Astrocyte (in vitro differentiated cells and primary cell): ENCODE measurements around the gene GPC5. TPM values are rescaled to one million over a fixed set of nuclear protein-coding genes. Genes with fewer than 3 reads are reported as not detected.

Source experiments
- DNase-seq: peaks from one replicate; pipeline ENCODE4 v3.0.0-alpha.2; 2010; ENCODE audit warnings: low read depth
- FAIRE-seq: peaks from 2 replicates; lab custom pipeline; 2011; peaks lifted over from hg19 to GRCh38; lab: Jason Lieb, UNC
- H2AFZ ChIP-seq: 2 replicates; pipeline ENCODE4 v1.6.0; 2012; ENCODE audit warnings: low read depth, low read length, inconsistent platforms
- H3K27ac ChIP-seq: 2 replicates; pipeline ENCODE4 v1.5.1; 2011; ENCODE audit warnings: low read depth, low read length, inconsistent platforms
- H3K27me3 ChIP-seq: 2 replicates; pipeline ENCODE4 v1.6.0; 2011; ENCODE audit warnings: low read length, inconsistent platforms; ENCODE audit not compliant: insufficient read depth
- H3K36me3 ChIP-seq: 2 replicates; pipeline ENCODE4 v1.5.1; 2011; ENCODE audit warnings: low read length, inconsistent platforms; ENCODE audit not compliant: insufficient read depth
- H3K4me1 ChIP-seq: 2 replicates; pipeline ENCODE4 v1.5.1; 2011; ENCODE audit warnings: low read length, inconsistent platforms; ENCODE audit not compliant: insufficient read depth
- H3K4me2 ChIP-seq: 2 replicates; pipeline ENCODE4 v1.6.0; 2012; ENCODE audit warnings: low read length, inconsistent platforms
- H3K4me3 ChIP-seq: 2 replicates; pipeline ENCODE4 v1.5.1; 2011; ENCODE audit warnings: low read depth, mild to moderate bottlenecking, low read length, inconsistent platforms; ENCODE audit not compliant: insufficient read depth
- H3K79me2 ChIP-seq: 2 replicates; pipeline ENCODE4 v1.6.0; 2012; ENCODE audit warnings: mild to moderate bottlenecking, low read length, inconsistent platforms; ENCODE audit not compliant: insufficient read depth
- H3K9ac ChIP-seq: 2 replicates; pipeline ENCODE4 v1.6.0; 2012; ENCODE audit warnings: mild to moderate bottlenecking, low read length, inconsistent platforms
- H3K9me3 ChIP-seq: 2 replicates; pipeline ENCODE4 v1.5.1; 2012; ENCODE audit warnings: low read depth, mild to moderate bottlenecking, low read length, inconsistent platforms; ENCODE audit not compliant: insufficient read depth
- H4K20me1 ChIP-seq: 2 replicates; pipeline ENCODE4 v1.6.0; 2012; ENCODE audit warnings: low read length, inconsistent platforms; ENCODE audit not compliant: insufficient read depth
- H3K27ac Mint-ChIP-seq: one replicate; pipeline ENCODE4 v1.8.0; 2021; ENCODE audit warnings: mild to moderate bottlenecking, mixed read lengths; ENCODE audit not compliant: unreplicated experiment
- H3K27me3 Mint-ChIP-seq: one replicate; pipeline ENCODE4 v1.8.0; 2021; ENCODE audit warnings: low read depth, mixed read lengths; ENCODE audit not compliant: unreplicated experiment
- H3K36me3 Mint-ChIP-seq: one replicate; pipeline ENCODE4 v1.8.0; 2021; ENCODE audit warnings: low read depth, mixed read lengths; ENCODE audit not compliant: unreplicated experiment
- H3K4me1 Mint-ChIP-seq: one replicate; pipeline ENCODE4 v1.8.0; 2021; ENCODE audit warnings: low read depth, mixed read lengths; ENCODE audit not compliant: unreplicated experiment
- H3K4me3 Mint-ChIP-seq: one replicate; pipeline ENCODE4 v1.8.0; 2021; ENCODE audit warnings: mild to moderate bottlenecking, moderate library complexity, mixed read lengths; ENCODE audit not compliant: unreplicated experiment
- H3K9me3 Mint-ChIP-seq: one replicate; pipeline ENCODE4 v1.8.0; 2021; ENCODE audit warnings: mild to moderate bottlenecking, mixed read lengths; ENCODE audit not compliant: unreplicated experiment
- EZH2 ChIP-seq: IDR thresholded peaks from 2 replicates; pipeline ENCODE4 v1.6.1; 2012; ENCODE audit warnings: mild to moderate bottlenecking, low read length, inconsistent platforms; ENCODE audit not compliant: insufficient read depth
- total RNA-seq: library from RNA; stranded (reverse); gene quantifications from 2 replicates; pipeline ENCODE4 v1.2.1, GENCODE V29; 2021
- TF ChIP-seq, protein P1 (sequence below): IDR thresholded peaks from 2 replicates; pipeline ENCODE4 v1.5.1; 2011; ENCODE audit warnings: low read depth, mild to moderate bottlenecking, inconsistent platforms, low read length, moderate library complexity; ENCODE audit not compliant: insufficient read depth

Gene GPC5
- total RNA-seq, 1 donor from 2014 or later, result 1.1 TPM

DNA sequence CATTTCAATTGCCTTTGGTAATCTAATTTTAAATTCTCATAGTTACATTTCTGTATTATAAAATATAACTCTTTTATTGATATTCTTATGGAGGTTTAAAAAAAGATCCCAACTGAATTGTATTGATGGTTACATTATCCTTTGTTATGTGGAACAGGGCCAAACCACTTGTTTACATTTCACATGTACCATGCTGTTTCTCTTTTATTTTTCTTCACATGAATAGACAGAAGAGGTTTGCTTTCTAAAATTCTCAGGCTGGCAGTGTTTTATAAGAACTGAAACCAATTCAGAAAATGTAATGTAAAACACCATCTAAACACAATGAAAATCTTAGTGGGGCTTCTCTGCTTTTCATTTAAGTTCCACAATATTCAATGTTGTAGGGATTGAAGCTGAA is 122.5 kb downstream of the GPC5 start:
- no peak overlapping the region for H2AFZ ChIP-seq
- no peak overlapping the region for H3K4me2 ChIP-seq
- no peak overlapping the region for H3K27ac Mint-ChIP-seq
- no peaks in the 10 kb centered on the region for H3K4me1 ChIP-seq
- H3K79me2 ChIP-seq, result no peaks in the 10 kb centered on the region
- no peaks in the 10 kb centered on the region for H3K36me3 Mint-ChIP-seq
- no peak for TF ChIP-seq EZH2
- TF ChIP-seq, protein P1, sequence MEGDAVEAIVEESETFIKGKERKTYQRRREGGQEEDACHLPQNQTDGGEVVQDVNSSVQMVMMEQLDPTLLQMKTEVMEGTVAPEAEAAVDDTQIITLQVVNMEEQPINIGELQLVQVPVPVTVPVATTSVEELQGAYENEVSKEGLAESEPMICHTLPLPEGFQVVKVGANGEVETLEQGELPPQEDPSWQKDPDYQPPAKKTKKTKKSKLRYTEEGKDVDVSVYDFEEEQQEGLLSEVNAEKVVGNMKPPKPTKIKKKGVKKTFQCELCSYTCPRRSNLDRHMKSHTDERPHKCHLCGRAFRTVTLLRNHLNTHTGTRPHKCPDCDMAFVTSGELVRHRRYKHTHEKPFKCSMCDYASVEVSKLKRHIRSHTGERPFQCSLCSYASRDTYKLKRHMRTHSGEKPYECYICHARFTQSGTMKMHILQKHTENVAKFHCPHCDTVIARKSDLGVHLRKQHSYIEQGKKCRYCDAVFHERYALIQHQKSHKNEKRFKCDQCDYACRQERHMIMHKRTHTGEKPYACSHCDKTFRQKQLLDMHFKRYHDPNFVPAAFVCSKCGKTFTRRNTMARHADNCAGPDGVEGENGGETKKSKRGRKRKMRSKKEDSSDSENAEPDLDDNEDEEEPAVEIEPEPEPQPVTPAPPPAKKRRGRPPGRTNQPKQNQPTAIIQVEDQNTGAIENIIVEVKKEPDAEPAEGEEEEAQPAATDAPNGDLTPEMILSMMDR, result no peak
- no peaks in the 10 kb centered on the region for H3K4me1 Mint-ChIP-seq
- no peaks in the 10 kb centered on the region for H3K27me3 Mint-ChIP-seq
- H3K27me3 ChIP-seq, result no peaks in the 10 kb centered on the region
- DNase-seq, result no peak
- H3K9ac ChIP-seq, result no peak overlapping the region
- H3K4me3 ChIP-seq, result no peak overlapping the region
- no peaks in the 10 kb centered on the region for H4K20me1 ChIP-seq
- no peaks in the 10 kb centered on the region for H3K9me3 ChIP-seq
- no peak overlapping the region for H3K27ac ChIP-seq
- H3K36me3 ChIP-seq, result no peaks in the 10 kb centered on the region
- H3K4me3 Mint-ChIP-seq, result no peak overlapping the region
- no peak for FAIRE-seq
- H3K9me3 Mint-ChIP-seq, result peaks cover 6% of the 10 kb centered on the region

DNA sequence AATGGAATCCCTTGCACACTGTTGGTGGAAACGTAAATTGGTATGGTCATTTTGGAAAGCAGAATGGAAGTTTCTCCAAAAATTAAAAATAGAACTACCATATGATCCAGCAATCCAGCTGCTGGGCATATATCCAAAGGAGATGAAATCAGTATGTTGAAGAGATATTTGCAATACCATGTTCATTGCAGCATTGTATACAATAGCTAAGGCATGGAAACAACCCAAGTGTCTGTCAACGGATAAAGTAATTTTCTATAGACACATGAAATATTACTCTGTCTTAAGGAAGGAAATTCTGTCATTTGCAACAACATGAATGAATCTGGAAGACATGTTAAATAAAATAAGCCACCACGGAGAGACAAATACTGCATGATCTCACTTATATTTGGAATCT is 124.7 kb downstream of the GPC5 start:
- Mint-ChIP-seq H3K9me3 (no peaks in the 10 kb centered on the region), H3K27me3 (no peaks in the 10 kb centered on the region), H3K4me3 (no peak overlapping the region), H3K36me3 (no peaks in the 10 kb centered on the region), H3K4me1 (no peaks in the 10 kb centered on the region), H3K27ac (no peak overlapping the region)
- H3K27ac ChIP-seq, result no peak overlapping the region
- H3K4me3 ChIP-seq, result no peak overlapping the region
- H3K9ac ChIP-seq, result no peak overlapping the region
- no peaks in the 10 kb centered on the region for H3K36me3 ChIP-seq
- no peaks in the 10 kb centered on the region for H3K27me3 ChIP-seq
- H3K9me3 ChIP-seq, result no peaks in the 10 kb centered on the region
- FAIRE-seq (no peak), DNase-seq (no peak)
- H2AFZ ChIP-seq, result no peak overlapping the region
- H3K79me2 ChIP-seq, result no peaks in the 10 kb centered on the region
- no peak overlapping the region for H3K4me2 ChIP-seq
- H4K20me1 ChIP-seq, result no peaks in the 10 kb centered on the region
- TF ChIP-seq, protein P1, result no peak
- no peak for TF ChIP-seq EZH2
- no peaks in the 10 kb centered on the region for H3K4me1 ChIP-seq

DNA sequence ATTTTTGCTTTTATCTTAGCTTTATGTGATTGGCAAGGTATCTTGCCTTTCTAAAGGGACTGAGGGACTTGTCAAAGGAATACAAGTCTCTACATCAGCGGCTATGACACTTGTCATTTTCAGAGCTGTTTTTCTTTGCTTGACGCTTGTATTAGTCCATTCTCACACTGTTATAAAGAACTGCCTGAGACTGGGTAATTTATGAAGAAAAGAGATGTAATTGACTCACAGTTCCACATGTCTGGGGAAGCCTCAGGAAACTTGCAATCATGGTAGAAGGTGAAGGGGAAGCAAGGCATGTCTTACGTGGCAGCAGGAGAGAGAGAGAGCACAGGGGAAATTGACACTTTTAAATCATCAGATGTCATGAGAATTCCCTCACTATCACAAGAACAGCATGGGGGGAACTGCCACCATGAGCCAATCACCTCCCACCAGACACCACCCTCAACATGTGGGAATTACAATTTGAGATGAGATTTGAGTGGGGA is 128.2 kb downstream of the GPC5 start:
- H4K20me1 ChIP-seq, result no peaks in the 10 kb centered on the region
- no peaks in the 10 kb centered on the region for H3K36me3 Mint-ChIP-seq
- H3K27me3 Mint-ChIP-seq, result no peaks in the 10 kb centered on the region
- no peaks in the 10 kb centered on the region for H3K4me1 Mint-ChIP-seq
- no peaks in the 10 kb centered on the region for H3K27me3 ChIP-seq
- FAIRE-seq, result no peak
- H3K9me3 Mint-ChIP-seq, result no peaks in the 10 kb centered on the region
- H3K9ac ChIP-seq, result no peak overlapping the region
- no peak overlapping the region for H3K4me3 ChIP-seq
- no peak overlapping the region for H3K4me2 ChIP-seq
- no peak overlapping the region for H3K27ac ChIP-seq
- H3K4me1 ChIP-seq, result no peaks in the 10 kb centered on the region
- no peak for TF ChIP-seq EZH2
- TF ChIP-seq, protein P1, result no peak
- no peak for DNase-seq
- H3K4me3 Mint-ChIP-seq, result no peak overlapping the region
- no peak overlapping the region for H2AFZ ChIP-seq
- no peak overlapping the region for H3K27ac Mint-ChIP-seq
- H3K9me3 ChIP-seq, result no peaks in the 10 kb centered on the region
- no peaks in the 10 kb centered on the region for H3K36me3 ChIP-seq
- H3K79me2 ChIP-seq, result no peaks in the 10 kb centered on the region
